BJ (cell line): ENCODE measurements around the gene FGF3. TPM values are rescaled to one million over a fixed set of nuclear protein-coding genes. Genes with fewer than 3 reads are reported as not detected.

Experiments
- CTCF ChIA-PET: fragments of 350-600 bp; formaldehyde crosslinking; extraction: SDS; loops from one replicate; lab custom pipeline; 2021; ENCODE audit warnings: antibody characterized with exemption, inconsistent platforms; lab: Yijun Ruan, JAX
- POLR2A ChIA-PET: fragments of 300-600 bp; sonication (Branson Sonifier 250); formaldehyde crosslinking; extraction: SDS; loops from one replicate; lab custom pipeline; 2021; ENCODE audit warnings: antibody characterized with exemption; lab: Charles Lee
- DNase-seq: peaks from one replicate; pipeline ENCODE4 v3.0.0-alpha.2; 2011; ENCODE audit warnings: low read depth
- H3K27me3 ChIP-seq: 2 replicates; pipeline ENCODE4 v1.6.0; 2011; ENCODE audit warnings: low read length; ENCODE audit not compliant: control insufficient read depth, insufficient read depth
- H3K36me3 ChIP-seq: 2 replicates; pipeline ENCODE4 v1.5.1; 2011; ENCODE audit warnings: low read length; ENCODE audit not compliant: control insufficient read depth, insufficient read depth
- H3K4me3 ChIP-seq: 2 replicates; pipeline ENCODE4 v1.5.1; 2011; ENCODE audit warnings: low read depth, mild to moderate bottlenecking, control low read depth, low read length
- CTCF ChIP-seq: IDR thresholded peaks from 2 replicates; pipeline ENCODE4 v1.5.1; 2011; ENCODE audit warnings: low read depth, mild to moderate bottlenecking, control low read depth, inconsistent platforms, low read length, moderate library complexity; ENCODE audit not compliant: insufficient read depth
- polyA plus RNA-seq: library from polyadenylated mRNA; depleted of rRNA; stranded (reverse); fragments of >200 nt; gene quantifications from 2 replicates; pipeline ENCODE4 v1.2.3, GENCODE V29; 2011

Gene FGF3
- polyA plus RNA-seq, 1 experiment, result not detected

DNA sequence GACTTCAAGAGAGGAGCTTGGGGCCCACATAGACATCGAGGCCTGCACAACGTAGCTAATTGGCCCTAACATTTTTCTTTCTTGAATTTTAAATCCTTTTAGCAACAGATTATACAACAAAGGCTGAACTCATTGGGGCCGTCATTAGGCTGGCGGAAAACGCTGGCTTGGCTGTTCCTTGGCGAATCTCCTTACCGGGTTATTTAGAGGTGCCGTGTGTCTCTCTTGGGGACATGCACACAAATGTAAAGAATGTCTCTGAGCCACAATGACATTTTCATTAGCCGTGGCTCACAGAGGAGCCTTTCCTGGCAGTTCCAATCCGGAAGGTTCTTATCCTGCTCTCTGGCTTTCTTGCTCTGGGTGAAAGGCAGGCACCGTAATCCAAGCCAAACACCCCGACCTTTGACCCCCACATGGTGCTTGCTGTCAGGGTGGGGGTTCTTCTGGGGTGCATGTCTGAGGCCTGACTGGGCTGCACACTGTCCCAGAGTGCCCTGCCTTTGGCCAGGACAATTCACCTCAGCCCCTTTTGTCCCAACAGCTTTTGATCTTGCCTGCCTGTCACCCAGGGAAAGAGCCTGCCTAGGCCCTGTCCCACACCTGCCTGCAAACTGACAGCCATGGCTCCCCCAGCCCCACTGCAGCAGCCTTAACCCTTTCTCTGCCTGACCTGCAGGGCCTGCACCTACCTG, 9.2 kb upstream of the FGF3 start:
- DNase-seq, result no peak
- H3K4me3 ChIP-seq, result no peak overlapping the region
- CTCF ChIA-PET, result interaction anchor here (1.6 kb wide), 1 partner anchor 143 kb away, joined by 3 read pairs; no protein-coding TSS in a partner anchor
- peaks cover 13% of the 10 kb centered on the region for H3K27me3 ChIP-seq
- H3K36me3 ChIP-seq, result no peaks in the 10 kb centered on the region
- no peak for TF ChIP-seq CTCF
- POLR2A ChIA-PET, result no interaction called here

DNA sequence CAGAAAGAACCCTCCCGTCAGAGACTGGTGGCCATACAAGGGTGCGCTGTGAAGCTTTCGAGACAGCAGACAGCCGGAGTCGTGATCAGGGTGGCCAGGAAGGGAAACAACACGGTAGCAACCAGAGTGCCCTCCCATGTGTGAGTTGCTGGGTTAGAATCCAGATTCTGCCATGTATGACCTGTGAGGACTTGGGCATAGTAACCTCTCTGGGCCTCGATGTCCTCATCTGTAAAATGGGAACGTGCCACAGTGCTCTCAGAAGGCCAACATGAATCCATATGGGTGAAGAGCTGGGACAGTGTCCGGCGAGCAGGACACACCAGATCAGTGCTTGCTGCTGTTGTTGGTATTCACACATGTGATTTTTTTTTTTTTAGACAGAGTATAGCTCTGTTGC, 7.6 kb upstream of the FGF3 start:
- H3K4me3 ChIP-seq, result no peak overlapping the region
- H3K36me3 ChIP-seq, result no peaks in the 10 kb centered on the region
- no peak for DNase-seq
- CTCF ChIA-PET, result interaction anchor here (1.4 kb wide), 1 partner anchor 38 kb away, joined by 3 read pairs; no protein-coding TSS in a partner anchor
- no peak for TF ChIP-seq CTCF
- peaks cover 16% of the 10 kb centered on the region for H3K27me3 ChIP-seq
- POLR2A ChIA-PET, result no interaction called here

GRCh38 chr11:69825941-69826340, 6.7 kb upstream of the FGF3 start:
- CTCF ChIA-PET, result interaction anchor here (1.4 kb wide), 1 partner anchor 37 kb away, joined by 3 read pairs; no protein-coding TSS in a partner anchor
- no peaks in the 10 kb centered on the region for H3K36me3 ChIP-seq
- TF ChIP-seq CTCF, result no peak
- no peak for DNase-seq
- POLR2A ChIA-PET, result no interaction called here
- H3K4me3 ChIP-seq, result no peak overlapping the region
- H3K27me3 ChIP-seq, result peaks cover 22% of the 10 kb centered on the region

DNA sequence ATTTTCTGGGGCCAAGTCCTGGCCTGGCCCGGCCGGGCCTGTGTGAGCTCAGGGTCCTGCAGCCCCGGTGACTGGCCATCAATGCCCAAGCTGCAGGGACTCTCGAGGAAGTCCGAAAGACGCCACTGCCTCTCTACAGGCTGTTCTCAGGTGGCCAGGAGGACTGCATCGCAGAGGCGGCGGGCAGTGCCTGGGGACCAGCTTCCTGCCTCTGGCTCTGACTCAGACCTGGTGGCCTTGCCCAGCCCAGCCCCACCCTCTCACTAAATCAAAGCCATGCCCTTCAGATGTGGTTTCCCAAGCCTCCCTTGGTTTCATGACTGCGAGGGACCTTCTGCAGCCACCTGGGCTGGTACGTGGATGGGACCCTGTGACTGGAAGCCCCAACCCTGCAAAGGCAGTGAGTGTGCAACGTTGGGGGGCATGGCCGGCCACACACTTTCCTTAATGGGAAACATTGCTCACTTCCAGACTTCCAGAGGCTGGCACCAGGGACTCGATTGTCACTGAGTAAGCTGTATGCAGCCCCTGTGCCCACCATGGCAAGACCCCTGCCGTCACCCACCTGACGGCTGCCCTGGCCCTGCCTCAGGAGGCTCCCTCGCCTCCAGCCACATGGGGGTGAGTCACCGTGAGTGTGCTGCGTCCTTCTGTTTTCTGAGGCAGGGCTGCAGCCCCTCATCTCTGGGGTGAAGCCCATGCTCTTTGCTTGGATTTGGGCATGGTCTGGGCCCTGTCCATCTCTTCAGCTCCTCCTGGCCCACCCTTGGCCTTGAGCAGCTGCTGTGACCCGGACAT, 6.0 kb upstream of the FGF3 start:
- no peak for TF ChIP-seq CTCF
- ChIA-PET CTCF (no interaction called here), POLR2A (no interaction called here)
- H3K4me3 ChIP-seq, result no peak overlapping the region
- H3K27me3 ChIP-seq, result peaks cover 27% of the 10 kb centered on the region
- DNase-seq, result no peak
- no peaks in the 10 kb centered on the region for H3K36me3 ChIP-seq

DNA sequence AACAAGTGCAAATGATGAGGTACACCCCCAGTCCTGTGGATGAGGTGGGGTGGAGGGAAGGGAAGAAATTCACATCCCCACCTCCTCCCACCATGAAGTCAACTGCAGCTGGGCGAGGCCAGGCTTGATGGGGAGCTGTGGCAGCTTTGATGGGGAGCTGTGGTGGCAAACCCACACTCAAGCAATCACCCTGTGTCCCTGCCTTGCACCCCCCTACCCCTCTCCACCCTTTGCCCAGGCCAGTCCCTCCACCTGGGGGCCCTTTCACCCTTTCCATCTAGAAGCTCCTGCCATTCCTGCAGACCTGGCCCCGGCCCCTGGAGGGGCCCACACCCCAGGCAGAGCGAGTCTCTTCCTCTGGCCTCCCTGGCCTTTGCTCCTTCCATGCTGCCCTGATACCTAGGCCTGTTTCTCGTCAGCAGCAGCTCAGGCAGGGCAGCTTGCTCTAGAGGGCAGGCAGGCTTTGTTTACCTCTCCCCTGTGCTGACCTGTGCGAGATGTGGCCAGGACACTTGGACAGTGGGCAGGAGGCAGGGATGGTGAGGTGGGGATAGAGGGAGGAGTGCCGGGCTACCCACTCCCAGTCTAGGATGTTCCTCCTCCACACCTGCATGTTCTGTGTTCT, 4.5 kb upstream of the FGF3 start:
- CTCF ChIA-PET, result interaction anchor here (1.1 kb wide), 1 partner anchor 22 kb away, joined by 3 read pairs; no protein-coding TSS in a partner anchor
- H3K27me3 ChIP-seq, result peaks cover 31% of the 10 kb centered on the region

More for the DNA sequence above, 4.5 kb upstream of the FGF3 start:
- H3K4me3 ChIP-seq, result no peak overlapping the region
- no peaks in the 10 kb centered on the region for H3K36me3 ChIP-seq
- no peak for TF ChIP-seq CTCF
- POLR2A ChIA-PET, result no interaction called here
- no peak for DNase-seq
